ENCODE data around the gene KHDC1L.

GRCh38 chr6:73227606-73228255 is 2.4 kb upstream of the KHDC1L start:
- TF ChIP-seq CTCF (IDR thresholded peaks at IDR 0.05 in 8 of 11, conservative IDR thresholded peaks at IDR 0.05 in 3 of 11) (no peak), POLR2A (IDR thresholded peaks at IDR 0.05) (no peak), POLR2AphosphoS5 (IDR thresholded peaks at IDR 0.05) (no peak)

All from spleen (tissue), 7 donors.